HG03354 (cell line): ENCODE results near the gene KIAA0753.
"Not testable (repeated sequence)": the region's sequence is repeated elsewhere in the genome, so short reads cannot be mapped to it uniquely, and the experiment has no call there.

Source experiments
- ATAC-seq: cut with Tn5 transposase; IDR thresholded peaks from one replicate; pipeline ENCODE4 v1.9.1; 2021; ENCODE audit warnings: mild to moderate bottlenecking; ENCODE audit not compliant: unreplicated experiment, poor library complexity, severe bottlenecking

The KIAA0753 gene

GRCh38 chr17:6669479-6670212 lies 29.1 kb upstream of the KIAA0753 start:
- no peak for ATAC-seq

- no peak for ATAC-seq
These were observed 28.4 kb upstream of the KIAA0753 start for GRCh38 chr17:6668727-6669425.

GRCh38 chr17:6668219-6668618 lies 27.7 kb upstream of the KIAA0753 start:
- no peak for ATAC-seq

GRCh38 chr17:6667516-6667915 lies 27.0 kb upstream of the KIAA0753 start:
- no peak for ATAC-seq

GRCh38 chr17:6666557-6666956 lies 26.0 kb upstream of the KIAA0753 start:
- ATAC-seq, result no peak

- no peak for ATAC-seq
These were observed 25.6 kb upstream of the KIAA0753 start for GRCh38 chr17:6666077-6666521.

GRCh38 chr17:6663200-6663599 lies 22.7 kb upstream of the KIAA0753 start:
- ATAC-seq, result not testable (repeated sequence)

GRCh38 chr17:6661464-6661848 lies 20.9 kb upstream of the KIAA0753 start:
- ATAC-seq, result no peak

GRCh38 chr17:6660805-6661463 lies 20.4 kb upstream of the KIAA0753 start:
- peak; percentile 60 for ATAC-seq

GRCh38 chr17:6660101-6660500 lies 19.6 kb upstream of the KIAA0753 start:
- ATAC-seq, result no peak

GRCh38 chr17:6658411-6658810 lies 17.9 kb upstream of the KIAA0753 start:
- not testable (repeated sequence) for ATAC-seq

GRCh38 chr17:6657633-6658287 lies 17.2 kb upstream of the KIAA0753 start:
- no peak for ATAC-seq

- ATAC-seq, result peak; percentile 55
These were observed 16.5 kb upstream of the KIAA0753 start for GRCh38 chr17:6656797-6657632.

GRCh38 chr17:6655732-6656361 lies 15.3 kb upstream of the KIAA0753 start:
- ATAC-seq, result not testable (repeated sequence)

GRCh38 chr17:6654841-6655731 lies 14.6 kb upstream of the KIAA0753 start:
- no peak for ATAC-seq

- ATAC-seq, result peak; percentile 4
These were observed 11.5 kb upstream of the KIAA0753 start for GRCh38 chr17:6651919-6652452.

- peak; percentile 89 for ATAC-seq
These were observed 10.9 kb upstream of the KIAA0753 start, which contains the start of the genes C17orf100 and MED31 for GRCh38 chr17:6651354-6651918. C17orf100 (plus strand) TSS chr17:6651762; CDS start chr17:6651914, 152 bp downstream. MED31 (minus strand) TSS chr17:6651605; CDS start chr17:6651528, 77 bp downstream.
